KMS-11 (cell line): ENCODE data around the gene SAG.

Experiments used
- H2AFZ ChIP-seq: fragments of 200-600 bp; sonication (generic); 2 replicates; pipeline ENCODE4 v1.6.1; 2016; ENCODE audit warnings: antibody characterized with exemption, mixed run types, low read depth
- H3K27ac ChIP-seq: fragments of 200-600 bp; sonication (generic); 2 replicates; pipeline ENCODE4 v1.6.1; 2016; ENCODE audit warnings: mild to moderate bottlenecking, mixed run types
- H3K27me3 ChIP-seq: fragments of 200-600 bp; sonication (generic); 2 replicates; pipeline ENCODE4 v1.6.1; 2017; ENCODE audit warnings: mild to moderate bottlenecking, low read depth, mixed run types, moderate library complexity; ENCODE audit not compliant: insufficient read depth
- H3K36me3 ChIP-seq: fragments of 200-600 bp; sonication (generic); 2 replicates; pipeline ENCODE4 v1.6.1; 2017; ENCODE audit warnings: mild to moderate bottlenecking, mixed run types; ENCODE audit not compliant: insufficient read depth
- H3K4me1 ChIP-seq: fragments of 200-600 bp; sonication (generic); 2 replicates; pipeline ENCODE4 v1.6.1; 2016; ENCODE audit warnings: mild to moderate bottlenecking, low read depth, mixed run types; ENCODE audit not compliant: poor library complexity, severe bottlenecking
- H3K4me2 ChIP-seq: fragments of 200-600 bp; sonication (generic); 2 replicates; pipeline ENCODE4 v1.7.0; 2016; ENCODE audit warnings: mild to moderate bottlenecking, mixed run types
- H3K4me3 ChIP-seq: fragments of 200-600 bp; sonication (generic); IDR thresholded peaks from 2 replicates; pipeline ENCODE4 v1.6.1; 2017; ENCODE audit warnings: low read depth, low read length, mixed read lengths; ENCODE audit not compliant: insufficient read depth
- H3K79me2 ChIP-seq: fragments of 200-600 bp; sonication (generic); 2 replicates; pipeline ENCODE4 v1.6.1; 2016; ENCODE audit warnings: low read depth, mixed run types; ENCODE audit not compliant: insufficient read depth
- H3K9ac ChIP-seq: fragments of 200-600 bp; sonication (generic); 2 replicates; pipeline ENCODE4 v1.6.1; 2016; ENCODE audit warnings: mild to moderate bottlenecking, mixed run types
- H4K20me1 ChIP-seq: fragments of 200-600 bp; sonication (generic); 2 replicates; pipeline ENCODE4 v1.6.1; 2016; ENCODE audit warnings: mild to moderate bottlenecking, mixed run types; ENCODE audit not compliant: insufficient read depth
- CTCF ChIP-seq: fragments of 200-600 bp; sonication (generic); conservative IDR thresholded peaks from 2 replicates; pipeline ENCODE4 v1.6.1; 2017; ENCODE audit warnings: low read depth, mild to moderate bottlenecking, antibody characterized with exemption, low read length, moderate library complexity, mixed read lengths

Gene SAG

DNA sequence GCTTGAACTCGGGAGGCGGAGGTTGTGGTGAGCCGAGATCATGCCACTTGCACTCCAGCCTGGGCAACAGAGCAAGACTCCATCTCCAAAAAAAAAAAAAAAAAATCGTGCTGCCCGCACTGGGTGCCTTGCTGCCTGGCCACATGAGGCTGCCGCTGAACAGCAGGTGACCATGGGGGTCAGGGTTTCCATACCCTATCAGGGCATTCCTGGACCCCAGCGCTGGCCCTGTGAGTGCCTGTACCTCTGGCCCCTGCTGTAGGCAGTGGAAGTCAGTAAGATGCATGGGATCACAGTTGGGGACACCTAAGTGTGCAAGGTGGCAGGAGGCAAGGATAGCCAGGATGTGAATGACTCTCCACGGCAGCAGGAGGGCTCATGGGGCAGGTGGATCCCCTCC is 18.9 kb downstream of the SAG start:
- Histone ChIP-seq H3K4me1 (no peaks in the 10 kb centered on the region), H3K4me2 (no peak overlapping the region), H3K9ac (no peak overlapping the region), H3K27me3 (no peaks in the 10 kb centered on the region), H3K4me3 (no peak overlapping the region), H3K79me2 (no peaks in the 10 kb centered on the region), H2AFZ (no peak overlapping the region), H3K27ac (no peak overlapping the region), H4K20me1 (no peaks in the 10 kb centered on the region), H3K36me3 (no peaks in the 10 kb centered on the region)
- TF ChIP-seq CTCF, result no peak

DNA sequence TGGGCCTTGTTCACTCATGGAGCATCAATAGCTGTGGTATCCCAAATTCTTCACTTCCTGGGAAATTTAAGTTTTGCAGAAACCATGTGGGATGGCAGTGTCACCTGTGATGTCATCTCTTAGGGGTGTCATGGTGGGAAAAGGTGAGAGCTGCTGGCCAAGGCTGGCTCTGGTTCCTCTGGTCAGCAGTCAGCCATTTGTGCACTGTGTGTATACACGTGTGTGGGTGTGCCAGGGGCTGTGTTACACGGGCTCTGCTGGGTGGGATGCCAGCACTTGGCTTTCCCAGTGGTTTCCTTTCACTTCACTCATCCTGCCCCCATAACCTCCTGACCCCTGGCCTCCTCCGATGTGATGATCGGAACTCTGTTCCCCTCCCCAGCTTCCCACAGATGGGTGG is 21.3 kb downstream of the SAG start:
- no peak overlapping the region for H3K9ac ChIP-seq
- H4K20me1 ChIP-seq, result no peaks in the 10 kb centered on the region
- no peak for TF ChIP-seq CTCF
- H3K27ac ChIP-seq, result no peak overlapping the region
- H3K4me3 ChIP-seq, result no peak overlapping the region
- no peak overlapping the region for H3K4me2 ChIP-seq
- H3K36me3 ChIP-seq, result no peaks in the 10 kb centered on the region
- H3K79me2 ChIP-seq, result no peaks in the 10 kb centered on the region
- H3K27me3 ChIP-seq, result no peaks in the 10 kb centered on the region
- H2AFZ ChIP-seq, result no peak overlapping the region
- H3K4me1 ChIP-seq, result no peaks in the 10 kb centered on the region

- Histone ChIP-seq H3K79me2 (no peaks in the 10 kb centered on the region), H3K36me3 (no peaks in the 10 kb centered on the region), H2AFZ (no peak overlapping the region), H3K4me2 (no peak overlapping the region), H4K20me1 (no peaks in the 10 kb centered on the region), H3K9ac (no peak overlapping the region), H3K27me3 (no peaks in the 10 kb centered on the region), H3K4me1 (no peaks in the 10 kb centered on the region), H3K27ac (no peak overlapping the region), H3K4me3 (no peak overlapping the region)
- TF ChIP-seq CTCF, result no peak
These were observed 22.0 kb downstream of the SAG start for GRCh38 chr2:233329489-233330135.

DNA sequence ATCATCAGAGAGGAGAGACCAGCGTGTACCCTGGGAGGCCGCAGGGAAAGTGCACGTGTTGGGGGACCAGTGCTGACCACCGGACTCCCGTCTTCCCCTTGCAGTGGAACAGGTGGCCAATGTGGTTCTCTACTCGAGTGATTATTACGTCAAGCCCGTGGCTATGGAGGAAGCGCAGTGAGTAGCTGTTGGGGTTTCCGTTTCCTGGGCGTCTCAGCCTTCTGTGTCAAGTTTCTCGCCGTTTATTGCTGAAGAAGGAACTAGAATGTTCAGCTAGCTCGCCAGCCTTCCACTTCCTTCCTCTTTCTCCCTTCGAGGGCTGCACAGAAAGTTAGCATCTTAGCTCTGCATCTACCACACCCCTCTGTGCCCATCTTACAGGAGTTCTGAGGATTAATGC is 23.9 kb downstream of the SAG start:
- no peak overlapping the region for H3K27ac ChIP-seq
- no peak overlapping the region for H2AFZ ChIP-seq
- no peak overlapping the region for H3K4me2 ChIP-seq
- no peaks in the 10 kb centered on the region for H3K79me2 ChIP-seq
- H3K4me1 ChIP-seq, result no peaks in the 10 kb centered on the region
- no peaks in the 10 kb centered on the region for H3K27me3 ChIP-seq
- H3K36me3 ChIP-seq, result no peaks in the 10 kb centered on the region
- H3K9ac ChIP-seq, result no peak overlapping the region
- no peak for TF ChIP-seq CTCF
- no peak overlapping the region for H3K4me3 ChIP-seq
- no peaks in the 10 kb centered on the region for H4K20me1 ChIP-seq
